Upper lobe of right lung (tissue), 1 donor: ENCODE results near the gene SLC25A13. TPM values are rescaled to one million over a fixed set of nuclear protein-coding genes. Genes with fewer than 3 reads are reported as not detected.

ENCODE experiments used
- ATAC-seq: fragments of 200-7000 bp; cut with Tn5 transposase; one replicate; pipeline ENCODE4 v1.9.1; 2020; ENCODE audit warnings: mild to moderate bottlenecking, moderate library complexity
- DNase-seq: peaks from one replicate; pipeline ENCODE4 v3.0.0-alpha.2; 2020
- H3K27ac ChIP-seq: fragments of 200-600 bp; one replicate; pipeline ENCODE4 v1.8.0; 2022
- H3K27me3 ChIP-seq: fragments of 200-600 bp; one replicate; pipeline ENCODE4 v1.8.0; 2022; ENCODE audit warnings: mild to moderate bottlenecking
- H3K36me3 ChIP-seq: fragments of 200-600 bp; one replicate; pipeline ENCODE4 v1.8.0; 2022
- H3K4me1 ChIP-seq: fragments of 200-600 bp; one replicate; pipeline ENCODE4 v1.8.0; 2022
- H3K4me3 ChIP-seq: fragments of 200-600 bp; one replicate; pipeline ENCODE4 v1.8.0; 2022; ENCODE audit warnings: mild to moderate bottlenecking
- H3K9me3 ChIP-seq: fragments of 200-600 bp; one replicate; pipeline ENCODE4 v1.8.0; 2022
- CTCF ChIP-seq: fragments of 200-600 bp; IDR thresholded peaks from one replicate; pipeline ENCODE4 v1.8.0; 2022; ENCODE audit warnings: antibody characterized with exemption
- intact Hi-C: fragments of 100-400 bp; cut with DNase I; formaldehyde crosslinking; loops from one replicate; pipeline ENCODE4 v1.11.0; 2022
- total RNA-seq: library from RNA; stranded (reverse); fragmentation: NEBNext Ultra II Directional; extraction: Animal tissue kit (Norgen Biotek cat#: 25700); gene quantifications from one replicate; pipeline ENCODE4 v1.2.1, GENCODE V29; 2021
- donor health status: DM: no; HTN: yes; CAD: no; lungs with severe emphysema.

SLC25A13 gene
- total RNA-seq, 1 donor from 2014 or later, result 34.5 TPM

GRCh38 chr7:96238474-96238873, 83.4 kb downstream of the SLC25A13 start:
- no peak for TF ChIP-seq CTCF
- H3K4me3 ChIP-seq, result no peak overlapping the region
- no peaks in the 10 kb centered on the region for H3K36me3 ChIP-seq
- intact Hi-C loops, result no loop called here
- no peak overlapping the region for H3K27ac ChIP-seq
- no peaks in the 10 kb centered on the region for H3K9me3 ChIP-seq
- H3K4me1 ChIP-seq, result peaks cover 40% of the 10 kb centered on the region
- ATAC-seq (no peak), DNase-seq (no peak)
- no peaks in the 10 kb centered on the region for H3K27me3 ChIP-seq

- Histone ChIP-seq H3K36me3 (no peaks in the 10 kb centered on the region), H3K9me3 (no peaks in the 10 kb centered on the region), H3K4me1 (peaks cover 36% of the 10 kb centered on the region), H3K4me3 (no peak overlapping the region), H3K27ac (no peak overlapping the region), H3K27me3 (no peaks in the 10 kb centered on the region)
- intact Hi-C loops, result no loop called here
- ATAC-seq, result no peak
- TF ChIP-seq CTCF, result no peak
- no peak for DNase-seq
These were observed 84.9 kb downstream of the SLC25A13 start for GRCh38 chr7:96237040-96237439.

GRCh38 chr7:96236198-96237039, 85.5 kb downstream of the SLC25A13 start:
- H3K36me3 ChIP-seq, result no peaks in the 10 kb centered on the region
- no peak for TF ChIP-seq CTCF
- peaks cover 31% of the 10 kb centered on the region for H3K4me1 ChIP-seq
- DNase-seq (no peak), ATAC-seq (no peak)
- no peak overlapping the region for H3K4me3 ChIP-seq
- no peak overlapping the region for H3K27ac ChIP-seq
- H3K27me3 ChIP-seq, result no peaks in the 10 kb centered on the region
- H3K9me3 ChIP-seq, result no peaks in the 10 kb centered on the region
- intact Hi-C loops, result no loop called here

- no peak for TF ChIP-seq CTCF
- intact Hi-C loops, result no loop called here
- peaks cover 31% of the 10 kb centered on the region for H3K4me1 ChIP-seq
- no peak overlapping the region for H3K27ac ChIP-seq
- no peaks in the 10 kb centered on the region for H3K36me3 ChIP-seq
- ATAC-seq, result no peak
- no peak for DNase-seq
- H3K9me3 ChIP-seq, result no peaks in the 10 kb centered on the region
- H3K4me3 ChIP-seq, result no peak overlapping the region
- H3K27me3 ChIP-seq, result no peaks in the 10 kb centered on the region
These were observed 86.6 kb downstream of the SLC25A13 start for GRCh38 chr7:96235281-96235680.

- no peak for DNase-seq
- Histone ChIP-seq H3K27me3 (no peaks in the 10 kb centered on the region), H3K4me3 (no peak overlapping the region), H3K27ac (no peak overlapping the region), H3K9me3 (no peaks in the 10 kb centered on the region), H3K4me1 (peaks cover 31% of the 10 kb centered on the region), H3K36me3 (peaks cover 4% of the 10 kb centered on the region)
- no peak for ATAC-seq
- intact Hi-C loops, result no loop called here
- TF ChIP-seq CTCF, result no peak
These were observed 88.3 kb downstream of the SLC25A13 start for GRCh38 chr7:96233528-96234154.
